ENCODE results near the gene MARK3. TPM values are rescaled to one million over a fixed set of nuclear protein-coding genes. Genes with fewer than 3 reads are reported as not detected.

MARK3 gene
- total RNA-seq, 4 donors from 2014 or later = 61.3 to 98.0 (median 78.8) TPM

- H3K9me3 ChIP-seq = no peaks in the 10 kb centered on the region
- H3K4me1 ChIP-seq = peaks cover 53 to 81% (median 65%) of the 10 kb centered on the region in 4 donors
- peak overlapping the region; percentile 59 to 94 (median 86) for H3K27ac ChIP-seq
- no peak for TF ChIP-seq CTCF (IDR thresholded peaks at IDR 0.05)
- TF ChIP-seq EP300 (IDR thresholded peaks at IDR 0.05; ENCODE audit: low read depth) = no peak
- no peak for TF ChIP-seq POLR2AphosphoS5 (IDR thresholded peaks at IDR 0.05)
- TF ChIP-seq POLR2A (IDR thresholded peaks at IDR 0.05) = no peak
- no peaks in the 10 kb centered on the region for H3K36me3 ChIP-seq
- no peaks in the 10 kb centered on the region for H3K27me3 ChIP-seq
- intact Hi-C loops (cut with DNase I; ENCODE audit: low total_unique reads) (no loop called here), in situ Hi-C loops (cut with MboI; ENCODE audit: low pct_ligation_motif_present in 1 of 4, low pct_unique_long_range_greater_than_20kb in 1 of 4, low sequenced_read_pairs in 3 of 4) (no loop called here)
- no peak for DNase-seq
- no peak overlapping the region for H3K4me3 ChIP-seq
- 39% methylated on average over 28 of the region's 30 CpGs; no CpG with 5 or more reads in 1 of the 2 donors for WGBS, 2 donors (ENCODE audit: low coverage in 1 of 2)
Measured at GRCh38 chr14:103538291-103539055, 153.3 kb downstream of the MARK3 start.

GRCh38 chr14:103539056-103539825 is 154.0 kb downstream of the MARK3 start:
- DNase-seq = no peak
- intact Hi-C loops (cut with DNase I; ENCODE audit: low total_unique reads) = no loop called here
- Histone ChIP-seq H3K27me3 (no peaks in the 10 kb centered on the region), H3K9me3 (no peaks in the 10 kb centered on the region), H3K36me3 (no peaks in the 10 kb centered on the region), H3K27ac (peak overlapping the region; percentile 59 to 94 (median 86)), H3K4me1 (peaks cover 61 to 82% (median 68%) of the 10 kb centered on the region in 4 donors), H3K4me3 (no peak overlapping the region)
- in situ Hi-C loops (cut with MboI; ENCODE audit: low pct_ligation_motif_present in 1 of 4, low pct_unique_long_range_greater_than_20kb in 1 of 4, low sequenced_read_pairs in 3 of 4) = no loop called here
- TF ChIP-seq CTCF (IDR thresholded peaks at IDR 0.05) (peak in 2 of 5 experiments; percentile 22 to 35), POLR2A (IDR thresholded peaks at IDR 0.05) (no peak)
- WGBS, 2 donors (ENCODE audit: low coverage in 1 of 2) = 74% methylated on average over 28 of the region's 28 CpGs; no CpG with 5 or more reads in 1 of the 2 donors

- intact Hi-C loops (cut with DNase I; ENCODE audit: low total_unique reads) = no loop called here
- H3K27me3 ChIP-seq = no peaks in the 10 kb centered on the region
- no peak for DNase-seq
- no peaks in the 10 kb centered on the region for H3K9me3 ChIP-seq
- in situ Hi-C loops (cut with MboI; ENCODE audit: low pct_ligation_motif_present in 1 of 4, low pct_unique_long_range_greater_than_20kb in 1 of 4, low sequenced_read_pairs in 3 of 4) = no loop called here
- WGBS, 2 donors (ENCODE audit: low coverage in 1 of 2) = 17 to 56% methylated on average over 1 to 16 of the region's 17 CpGs
- H3K4me1 ChIP-seq = peaks cover 60 to 77% (median 66%) of the 10 kb centered on the region in 4 donors
- no peaks in the 10 kb centered on the region for H3K36me3 ChIP-seq
- peak overlapping the region; percentile 74 to 94 (median 86) for H3K27ac ChIP-seq
- no peak overlapping the region for H3K4me3 ChIP-seq
- TF ChIP-seq CTCF (IDR thresholded peaks at IDR 0.05) (no peak), EP300 (IDR thresholded peaks at IDR 0.05; ENCODE audit: low read depth) (no peak), POLR2A (IDR thresholded peaks at IDR 0.05) (no peak), POLR2AphosphoS5 (IDR thresholded peaks at IDR 0.05) (no peak)
Measured at GRCh38 chr14:103540821-103541708, 155.8 kb downstream of the MARK3 start.
